K562 (cell line): ENCODE measurements around the gene HDC. TPM values are rescaled to one million over a fixed set of nuclear protein-coding genes. Genes with fewer than 3 reads are reported as not detected.
A peak's percentile ranks its signal among the peaks of the same experiment; 100 is the strongest.

Experiments used
- ATAC-seq: fragments of 200-7000 bp; cut with Tn5 transposase; 3 replicates; pipeline ENCODE4 v1.9.1; 2020; ENCODE audit warnings: moderate library complexity
- BruUV-seq: library from RNA; stranded (reverse); fragments of 400-500 nt; replicated peaks from 2 replicates; lab custom pipeline; 2021; lab: Mats Ljungman, UMichigan
- CTCF ChIA-PET: fragments of 300-600 bp; formaldehyde crosslinking; extraction: SDS; loops from one replicate; lab custom pipeline; 2021; ENCODE audit warnings: low intra/inter-chr PET ratio; lab: Yijun Ruan, JAX
- POLR2A ChIA-PET: fragments of 300-600, 350-650 bp; sonication (Branson Sonifier 250); formaldehyde crosslinking; extraction: SDS; loops from one replicate; lab custom pipeline; 2021; ENCODE audit warnings: antibody characterized with exemption, inconsistent platforms; lab: Yijun Ruan, JAX
- DNase-seq, 4 experiments: peaks; one replicate each; pipeline versions ENCODE4 v3.0.0 to v3.0.0-alpha.2; 2011 to 2018; ENCODE audit warnings: low spot score in 3 of 4, mixed read lengths in 3 of 4; ENCODE audit errors: extremely low read depth in 1 of 4
- FAIRE-seq: peaks from 2 replicates; lab custom pipeline; 2011; peaks lifted over from hg19 to GRCh38; lab: Jason Lieb, UNC
- H2AFZ ChIP-seq: 2 replicates; pipeline ENCODE4 v1.6.0; 2011; ENCODE audit warnings: low read depth, low read length, control low read depth, inconsistent platforms
- H3K27ac ChIP-seq: fragments of 200-600 bp; 3 replicates; pipeline ENCODE4 v1.8.0; 2011; ENCODE audit warnings: low read depth, mild to moderate bottlenecking, control low read depth, inconsistent platforms, low read length, moderate library complexity, mixed read lengths; ENCODE audit errors: extremely low read depth
- H3K27me3 ChIP-seq, 2 experiments: fragments of 300-600 bp in 1 of 2; 2 replicates in 1 of 2; 3 replicates in 1 of 2; pipeline versions ENCODE4 v1.6.0 to v1.8.0; 2011; ENCODE audit warnings: inconsistent platforms in 2 of 2, low read length in 2 of 2, mild to moderate bottlenecking in 1 of 2, mixed read lengths in 1 of 2, moderate library complexity in 1 of 2; ENCODE audit not compliant: control insufficient read depth in 2 of 2, insufficient read depth in 2 of 2
- H3K36me3 ChIP-seq: fragments of 300-600 bp; 3 replicates; pipeline ENCODE4 v1.8.0; 2011; ENCODE audit warnings: mild to moderate bottlenecking, low read length, inconsistent platforms; ENCODE audit not compliant: control insufficient read depth, insufficient read depth
- H3K4me1 ChIP-seq, 2 experiments: fragments of 200-600 bp in 1 of 2; replicated peaks in 1 of 2; 2 replicates in 1 of 2; 3 replicates in 1 of 2; pipeline versions ENCODE4 v1.5.1 to v1.8.0; 2011; ENCODE audit warnings: inconsistent platforms in 2 of 2, low read length in 2 of 2, mild to moderate bottlenecking in 1 of 2, mixed read lengths in 1 of 2, moderate library complexity in 1 of 2; ENCODE audit not compliant: control insufficient read depth in 2 of 2, insufficient read depth in 2 of 2
- H3K4me2 ChIP-seq: 2 replicates; pipeline ENCODE4 v1.6.1; 2011; ENCODE audit warnings: low read length, control low read depth, inconsistent platforms, mixed read lengths; ENCODE audit not compliant: insufficient read depth
- H3K4me3 ChIP-seq: fragments of 200-600 bp; sonication (generic), shearing (Covaris generic); 2 replicates; pipeline ENCODE4 v1.5.1; 2016; ENCODE audit warnings: control low read depth, inconsistent platforms
- H3K79me2 ChIP-seq: fragments of 200-600 bp; 3 replicates; pipeline ENCODE4 v1.8.0; 2011; ENCODE audit warnings: low read length, inconsistent platforms; ENCODE audit not compliant: control insufficient read depth, insufficient read depth
- H3K9ac ChIP-seq, 2 experiments: 2 replicates each; pipeline versions ENCODE4 v1.6.0 to v1.6.1; 2011; ENCODE audit warnings: low read depth in 2 of 2, low read length in 2 of 2, control low read depth in 1 of 2, inconsistent platforms in 1 of 2, mild to moderate bottlenecking in 1 of 2, mixed read lengths in 1 of 2; ENCODE audit not compliant: insufficient read depth in 1 of 2
- H3K9me1 ChIP-seq: one replicate; pipeline ENCODE4 v1.6.0; 2011; ENCODE audit warnings: inconsistent platforms, mild to moderate bottlenecking, low read length, moderate library complexity; ENCODE audit not compliant: control insufficient read depth, insufficient read depth
- H3K9me3 ChIP-seq: replicated peaks from 2 replicates; pipeline ENCODE4 v1.5.1; 2011; ENCODE audit warnings: low read depth, low read length, inconsistent platforms; ENCODE audit not compliant: control insufficient read depth, insufficient read depth
- H4K20me1 ChIP-seq: replicated peaks from 2 replicates; pipeline ENCODE4 v1.6.1; 2011; ENCODE audit warnings: low read length, inconsistent platforms, mixed read lengths; ENCODE audit not compliant: control insufficient read depth, insufficient read depth
- BRD9 ChIP-seq: fragments of 450-650 bp; IDR thresholded peaks from 2 replicates; pipeline ENCODE4 v1.6.1; 2018; ENCODE audit warnings: low read depth; ENCODE audit not compliant: partially characterized antibody
- BRF1 ChIP-seq: IDR thresholded peaks from 3 replicates; pipeline ENCODE4 v1.6.1; 2011; ENCODE audit warnings: borderline replicate concordance, mild to moderate bottlenecking; ENCODE audit not compliant: insufficient read length; ENCODE audit errors: extremely low read depth
- C11orf30 ChIP-seq: fragments of 450-650 bp; IDR thresholded peaks from 2 replicates; pipeline ENCODE4 v1.6.1; 2016; ENCODE audit warnings: low read depth, mild to moderate bottlenecking
- CBFA2T2 ChIP-seq: fragments of 450-650 bp; conservative IDR thresholded peaks from 2 replicates; pipeline ENCODE4 v1.6.1; 2017; ENCODE audit warnings: mild to moderate bottlenecking
- CTBP1 ChIP-seq: fragments of 450-650 bp; IDR thresholded peaks from 2 replicates; pipeline ENCODE4 v1.6.1; 2016; ENCODE audit warnings: borderline replicate concordance
- DIDO1 ChIP-seq: fragments of 450-650 bp; IDR thresholded peaks from 2 replicates; pipeline ENCODE4 v1.6.1; 2016; ENCODE audit warnings: low read depth, missing biosample characterization, missing genetic modification characterization
- FOXK1 ChIP-seq: sonication (generic); formaldehyde crosslinking; IDR thresholded peaks from 2 replicates; pipeline ENCODE4 v1.8.0; 2022; ENCODE audit warnings: missing genetic modification reagents, mild to moderate bottlenecking, borderline replicate concordance
- IRF1 ChIP-seq: sonication (generic); formaldehyde crosslinking; IDR thresholded peaks from 2 replicates; pipeline ENCODE4 v1.8.0; 2022; ENCODE audit warnings: missing genetic modification reagents, mild to moderate bottlenecking, borderline replicate concordance
- LEF1 ChIP-seq: fragments of 450-650 bp; IDR thresholded peaks from 2 replicates; pipeline ENCODE4 v1.6.1; 2016; ENCODE audit warnings: mild to moderate bottlenecking
- MAX ChIP-seq: sonication (generic); formaldehyde crosslinking; IDR thresholded peaks from 2 replicates; pipeline ENCODE4 v1.9.0; 2022; ENCODE audit warnings: mild to moderate bottlenecking, missing genetic modification reagents
- NFE2 ChIP-seq: IDR thresholded peaks from 2 replicates; pipeline ENCODE4 v1.6.1; 2014; ENCODE audit warnings: antibody characterized with exemption, low read depth
- NFIX ChIP-seq: fragments of 250-450 bp; sonication (Bioruptor Pico); IDR thresholded peaks from 2 replicates; pipeline ENCODE4 v1.4.0; 2020; ENCODE audit warnings: low read depth, mild to moderate bottlenecking, moderate library complexity
- RNF219 ChIP-seq: fragments of 250-450 bp; sonication (Bioruptor Pico); IDR thresholded peaks from 2 replicates; pipeline ENCODE4 v1.5.0; 2022; ENCODE audit warnings: mild to moderate bottlenecking
- SREBF1 ChIP-seq: fragments of 150-350 bp; IDR thresholded peaks from 2 replicates; pipeline ENCODE4 v1.6.1; 2014; ENCODE audit warnings: antibody characterized with exemption, low read depth, low read length, borderline replicate concordance
- TCF7 ChIP-seq: sonication (generic); IDR thresholded peaks from 2 replicates; pipeline ENCODE4 v1.6.1; 2016; ENCODE audit warnings: antibody characterized with exemption, borderline replicate concordance
- U2AF2 ChIP-seq: fragments of 200-400 bp; formaldehyde crosslinking; optimal IDR thresholded peaks from 2 replicates; pipeline ENCODE3; 2017; ENCODE audit warnings: low read depth, mild to moderate bottlenecking, low read length
- ZMIZ1 ChIP-seq, 2 experiments: fragments of 150-350 bp in 1 of 2; IDR thresholded peaks; 2 replicates each; pipeline ENCODE4 v1.6.1; 2012 to 2016; ENCODE audit warnings: low read depth in 2 of 2, low read length in 2 of 2, mild to moderate bottlenecking in 1 of 2, moderate library complexity in 1 of 2
- WGBS: fragments of 100-300 bp; shearing (Covaris generic); methylation state at CpG from one replicate; pipeline ENCODE4 v1.1.6; 2016; ENCODE audit warnings: low coverage, mixed read lengths; ENCODE audit not compliant: insufficient coverage; ENCODE audit errors: missing lambda C conversion rate; 5-methylcytosine and 5-hydroxymethylcytosine counted together
- in situ Hi-C: fragments of 300-500 bp; cut with MboI; formaldehyde crosslinking; loops from 4 replicates; pipeline ENCODE4 v1.15.0; 2018; ENCODE audit warnings: inconsistent platforms, mixed read lengths
- intact Hi-C: fragments of 100-400 bp; cut with micrococcal nuclease; formaldehyde crosslinking; loops from 2 replicates; pipeline ENCODE4 v1.14.2; 2022
- polyA plus RNA-seq, 8 experiments: library from polyadenylated mRNA; depleted of rRNA in 4 of 8; stranded (reverse) in 5 of 8; unstranded in 3 of 8; fragments of >200 nt; fragmentation: Nextera tagmentation in 2 of 8; fragmentation: Illumina TruSeq in 1 of 8; extraction: Ambion mirVana in 2 of 8; extraction: Trizol in 1 of 8; gene quantifications; 2 replicates each; pipeline versions ENCODE4 v1.2.1 to v1.2.3, GENCODE V29; 2011 to 2014; ENCODE audit warnings: inconsistent platforms in 1 of 8, missing spikeins in 1 of 8
- total RNA-seq, 7 experiments: library from RNA; depleted of rRNA in 6 of 7; stranded (reverse); fragments of >200 nt in 6 of 7; fragmentation: Illumina TruSeq in 2 of 7; extraction: Trizol in 2 of 7; gene quantifications; 2 replicates each; pipeline versions ENCODE4 v1.2.1 to v1.2.3, GENCODE V29; 2011 to 2021; ENCODE audit warnings: low replicate concordance in 1 of 7

Gene HDC
- total and polyA plus RNA-seq, 9 of the 15 experiments (the other 6 are each of a cell fraction or from before 2014, with no cell fraction given): 0.26 to 5.3 (median 0.99) TPM

GRCh38 chr15:50192164-50192563 is 73.4 kb downstream of the HDC start:
- intact Hi-C loops: no loop called here
- Histone ChIP-seq H2AFZ (no peak overlapping the region), H3K79me2 (0 out of 3 replicates have a peak, but pooled peaks cover 3% of the 10 kb centered on the region), H3K27me3 (no peaks in the 10 kb centered on the region), H3K9ac (no peak overlapping the region), H3K36me3 (peaks cover 3% of the 10 kb centered on the region; the same call in 2 of the 3 replicates), H3K9me3 (no peaks in the 10 kb centered on the region), H3K4me1 (peaks cover 3 to 16% of the 10 kb centered on the region in 2 experiments; a peak in 4 of 5 replicates), H3K9me1 (no peaks in the 10 kb centered on the region), H4K20me1 (no peaks in the 10 kb centered on the region), H3K4me2 (no peak overlapping the region), H3K4me3 (no peak overlapping the region), H3K27ac (no peak overlapping the region)
- FAIRE-seq (no peak), DNase-seq (no peak), ATAC-seq (0 out of 3 replicates have a peak, but pooled peaks have one; percentile 24)
- POLR2A ChIA-PET: no interaction called here
- BruUV-seq: no TSS peak
- 36% methylated on average over 1 of the region's 1 CpG for WGBS
- in situ Hi-C loops: no loop called here
- CTCF ChIA-PET: interaction anchor here (0.6 kb wide), 1 partner anchor 186 kb away, joined by 3 read pairs; no protein-coding TSS in a partner anchor
- TF ChIP-seq RNF219 (CRISPR knock-in tag): no peak
- no peak for TF ChIP-seq CBFA2T2
- no peak for TF ChIP-seq ZMIZ1 (IDR thresholded peaks at IDR 0.05; ENCODE audit: low read depth in 2 of 2, low read length in 2 of 2)
- TF ChIP-seq U2AF2: no peak
- no peak for TF ChIP-seq BRD9
- TF ChIP-seq IRF1: no peak
- TF ChIP-seq FOXK1: no peak
- no peak for TF ChIP-seq BRF1
- TF ChIP-seq SREBF1: no peak
- TF ChIP-seq C11orf30: peak; percentile 54
- TF ChIP-seq LEF1: no peak
- no peak for TF ChIP-seq NFIX
- no peak for TF ChIP-seq TCF7
- no peak for TF ChIP-seq MAX (CRISPR knock-in tag)
- peak; percentile 45; the same call in 1 of the 2 replicates for TF ChIP-seq NFE2
- no peak for TF ChIP-seq CTBP1
- TF ChIP-seq DIDO1 (tag): no peak
